ENCODE measurements around the gene PLCH2.

- TF ChIP-seq MAX (IDR thresholded peaks at IDR 0.05; ENCODE audit: low read depth), result no peak
- TF ChIP-seq, protein P1, sequence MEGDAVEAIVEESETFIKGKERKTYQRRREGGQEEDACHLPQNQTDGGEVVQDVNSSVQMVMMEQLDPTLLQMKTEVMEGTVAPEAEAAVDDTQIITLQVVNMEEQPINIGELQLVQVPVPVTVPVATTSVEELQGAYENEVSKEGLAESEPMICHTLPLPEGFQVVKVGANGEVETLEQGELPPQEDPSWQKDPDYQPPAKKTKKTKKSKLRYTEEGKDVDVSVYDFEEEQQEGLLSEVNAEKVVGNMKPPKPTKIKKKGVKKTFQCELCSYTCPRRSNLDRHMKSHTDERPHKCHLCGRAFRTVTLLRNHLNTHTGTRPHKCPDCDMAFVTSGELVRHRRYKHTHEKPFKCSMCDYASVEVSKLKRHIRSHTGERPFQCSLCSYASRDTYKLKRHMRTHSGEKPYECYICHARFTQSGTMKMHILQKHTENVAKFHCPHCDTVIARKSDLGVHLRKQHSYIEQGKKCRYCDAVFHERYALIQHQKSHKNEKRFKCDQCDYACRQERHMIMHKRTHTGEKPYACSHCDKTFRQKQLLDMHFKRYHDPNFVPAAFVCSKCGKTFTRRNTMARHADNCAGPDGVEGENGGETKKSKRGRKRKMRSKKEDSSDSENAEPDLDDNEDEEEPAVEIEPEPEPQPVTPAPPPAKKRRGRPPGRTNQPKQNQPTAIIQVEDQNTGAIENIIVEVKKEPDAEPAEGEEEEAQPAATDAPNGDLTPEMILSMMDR (IDR thresholded peaks at IDR 0.05), result no peak
- TF ChIP-seq GABPA (IDR thresholded peaks at IDR 0.05; ENCODE audit: low read depth), result no peak
- no peak for TF ChIP-seq SIN3A (IDR thresholded peaks at IDR 0.05; ENCODE audit: borderline replicate concordance, low read depth, low read length)
- no peak for TF ChIP-seq NRF1 (IDR thresholded peaks at IDR 0.05; ENCODE audit: low read depth, low read length)
- TF ChIP-seq, protein P2, sequence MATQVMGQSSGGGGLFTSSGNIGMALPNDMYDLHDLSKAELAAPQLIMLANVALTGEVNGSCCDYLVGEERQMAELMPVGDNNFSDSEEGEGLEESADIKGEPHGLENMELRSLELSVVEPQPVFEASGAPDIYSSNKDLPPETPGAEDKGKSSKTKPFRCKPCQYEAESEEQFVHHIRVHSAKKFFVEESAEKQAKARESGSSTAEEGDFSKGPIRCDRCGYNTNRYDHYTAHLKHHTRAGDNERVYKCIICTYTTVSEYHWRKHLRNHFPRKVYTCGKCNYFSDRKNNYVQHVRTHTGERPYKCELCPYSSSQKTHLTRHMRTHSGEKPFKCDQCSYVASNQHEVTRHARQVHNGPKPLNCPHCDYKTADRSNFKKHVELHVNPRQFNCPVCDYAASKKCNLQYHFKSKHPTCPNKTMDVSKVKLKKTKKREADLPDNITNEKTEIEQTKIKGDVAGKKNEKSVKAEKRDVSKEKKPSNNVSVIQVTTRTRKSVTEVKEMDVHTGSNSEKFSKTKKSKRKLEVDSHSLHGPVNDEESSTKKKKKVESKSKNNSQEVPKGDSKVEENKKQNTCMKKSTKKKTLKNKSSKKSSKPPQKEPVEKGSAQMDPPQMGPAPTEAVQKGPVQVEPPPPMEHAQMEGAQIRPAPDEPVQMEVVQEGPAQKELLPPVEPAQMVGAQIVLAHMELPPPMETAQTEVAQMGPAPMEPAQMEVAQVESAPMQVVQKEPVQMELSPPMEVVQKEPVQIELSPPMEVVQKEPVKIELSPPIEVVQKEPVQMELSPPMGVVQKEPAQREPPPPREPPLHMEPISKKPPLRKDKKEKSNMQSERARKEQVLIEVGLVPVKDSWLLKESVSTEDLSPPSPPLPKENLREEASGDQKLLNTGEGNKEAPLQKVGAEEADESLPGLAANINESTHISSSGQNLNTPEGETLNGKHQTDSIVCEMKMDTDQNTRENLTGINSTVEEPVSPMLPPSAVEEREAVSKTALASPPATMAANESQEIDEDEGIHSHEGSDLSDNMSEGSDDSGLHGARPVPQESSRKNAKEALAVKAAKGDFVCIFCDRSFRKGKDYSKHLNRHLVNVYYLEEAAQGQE (IDR thresholded peaks at IDR 0.05; ENCODE audit: low read depth, low read length), result no peak
- TF ChIP-seq, protein P3, sequence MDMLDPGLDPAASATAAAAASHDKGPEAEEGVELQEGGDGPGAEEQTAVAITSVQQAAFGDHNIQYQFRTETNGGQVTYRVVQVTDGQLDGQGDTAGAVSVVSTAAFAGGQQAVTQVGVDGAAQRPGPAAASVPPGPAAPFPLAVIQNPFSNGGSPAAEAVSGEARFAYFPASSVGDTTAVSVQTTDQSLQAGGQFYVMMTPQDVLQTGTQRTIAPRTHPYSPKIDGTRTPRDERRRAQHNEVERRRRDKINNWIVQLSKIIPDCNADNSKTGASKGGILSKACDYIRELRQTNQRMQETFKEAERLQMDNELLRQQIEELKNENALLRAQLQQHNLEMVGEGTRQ (IDR thresholded peaks at IDR 0.05; ENCODE audit: borderline replicate concordance, low read depth, low read length), result no peak
- TF ChIP-seq ZBTB33 (IDR thresholded peaks at IDR 0.05; ENCODE audit: borderline replicate concordance, low read depth), result no peak
Measured at GRCh38 chr1:2538376-2538775, 62.3 kb downstream of the PLCH2 start.
